ENCODE data around the gene FMN2. TPM values are rescaled to one million over a fixed set of nuclear protein-coding genes. Genes with fewer than 3 reads are reported as not detected.

Gene FMN2
- total RNA-seq, 1 donor, result 11.2 TPM

DNA sequence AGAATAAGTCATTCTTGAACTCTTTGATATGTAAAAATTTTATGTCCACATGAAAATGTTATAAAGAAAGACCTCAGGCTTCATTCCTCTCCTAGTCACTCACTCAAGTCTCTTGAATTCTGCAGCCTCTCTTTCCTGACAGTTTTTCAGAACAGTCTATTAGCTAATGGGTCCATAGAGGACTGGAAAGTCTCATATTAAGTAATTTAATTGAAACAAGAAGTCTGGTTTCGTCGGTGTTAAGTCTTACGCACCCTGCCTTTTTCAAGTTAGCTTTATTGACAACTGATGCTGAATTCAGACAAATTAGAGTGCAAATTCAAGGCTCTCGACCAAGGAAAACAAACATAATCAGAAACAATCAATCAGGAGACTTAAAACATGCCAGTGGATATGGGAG is 414.5 kb downstream of the FMN2 start:
- H2AFZ ChIP-seq (ENCODE audit: low read length), result no peak overlapping the region
- no peaks in the 10 kb centered on the region for H4K20me1 ChIP-seq (ENCODE audit: insufficient read depth, low read length)
- no peaks in the 10 kb centered on the region for H3K27me3 ChIP-seq (ENCODE audit: insufficient read depth, low read length)
- TF ChIP-seq CTCF (IDR thresholded peaks at IDR 0.05; ENCODE audit: extremely low read depth, low read depth, low read length), result no peak
- no peaks in the 10 kb centered on the region for H3K9me3 ChIP-seq (ENCODE audit: low read depth, low read length)
- DNase-seq (ENCODE audit: insufficient read length, low spot score, missing footprints), result no peak
- no peaks in the 10 kb centered on the region for H3K36me3 ChIP-seq (ENCODE audit: insufficient read depth, low read length)
- H3K4me2 ChIP-seq (ENCODE audit: insufficient read depth, low read length), result no peak overlapping the region
- peaks cover 3% of the 10 kb centered on the region for H3K4me1 ChIP-seq (ENCODE audit: insufficient read depth, low read length)
- H3K79me2 ChIP-seq (ENCODE audit: insufficient read depth, low read length), result no peaks in the 10 kb centered on the region
- H3K27ac ChIP-seq (ENCODE audit: low read depth, low read length), result no peak overlapping the region
- no peak overlapping the region for H3K4me3 ChIP-seq (ENCODE audit: insufficient read depth, low read length)

DNA sequence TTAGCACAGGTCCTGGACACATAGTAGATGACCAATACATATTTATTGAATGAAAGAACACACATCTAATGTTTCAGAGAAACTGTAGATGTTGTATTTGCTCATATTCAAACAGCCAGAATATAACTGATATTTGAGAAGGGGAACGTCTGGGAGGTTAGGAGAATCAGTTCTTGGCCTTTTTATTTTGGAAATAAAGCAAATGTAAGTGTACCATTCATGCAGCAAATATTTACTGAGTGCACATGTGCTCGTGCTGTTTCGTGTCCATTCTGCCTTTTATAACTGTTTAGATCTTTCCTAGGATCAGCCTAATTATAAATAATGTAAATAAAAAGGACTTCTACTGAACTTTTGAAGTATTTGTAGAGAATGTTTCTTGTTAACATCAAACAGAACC is 416.5 kb downstream of the FMN2 start:
- Histone ChIP-seq H3K9me3 (ENCODE audit: low read depth, low read length) (no peaks in the 10 kb centered on the region), H4K20me1 (ENCODE audit: insufficient read depth, low read length) (no peaks in the 10 kb centered on the region), H3K27ac (ENCODE audit: low read depth, low read length) (no peak overlapping the region), H2AFZ (ENCODE audit: low read length) (no peak overlapping the region), H3K4me3 (ENCODE audit: insufficient read depth, low read length) (no peak overlapping the region), H3K4me2 (ENCODE audit: insufficient read depth, low read length) (no peak overlapping the region), H3K36me3 (ENCODE audit: insufficient read depth, low read length) (no peaks in the 10 kb centered on the region), H3K4me1 (ENCODE audit: insufficient read depth, low read length) (no peaks in the 10 kb centered on the region), H3K27me3 (ENCODE audit: insufficient read depth, low read length) (no peaks in the 10 kb centered on the region), H3K79me2 (ENCODE audit: insufficient read depth, low read length) (no peaks in the 10 kb centered on the region)
- no peak for TF ChIP-seq CTCF (IDR thresholded peaks at IDR 0.05; ENCODE audit: extremely low read depth, low read depth, low read length)
- no peak for DNase-seq (ENCODE audit: insufficient read length, low spot score, missing footprints)

DNA sequence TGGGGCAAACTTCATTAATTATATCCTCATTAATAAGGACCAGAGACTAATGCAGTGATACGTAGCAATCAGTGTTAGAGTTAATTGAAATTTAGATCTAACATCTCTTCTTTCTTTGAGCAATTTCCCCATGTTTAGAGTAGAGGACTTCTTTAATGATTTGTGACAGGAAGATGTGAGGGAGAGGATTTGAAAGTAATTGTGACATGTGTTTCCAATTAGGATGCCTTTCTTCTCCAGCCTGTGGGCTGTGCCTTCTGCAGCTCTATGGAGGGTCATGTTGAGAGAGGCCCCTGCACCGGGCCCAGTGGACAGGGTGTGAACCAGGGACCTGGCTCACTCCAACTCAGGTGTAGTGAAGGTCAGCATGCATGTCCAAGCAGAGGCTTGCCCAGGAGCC is 417.3 kb downstream of the FMN2 start:
- no peak overlapping the region for H3K4me2 ChIP-seq (ENCODE audit: insufficient read depth, low read length)
- no peak overlapping the region for H3K27ac ChIP-seq (ENCODE audit: low read depth, low read length)
- no peak overlapping the region for H3K4me3 ChIP-seq (ENCODE audit: insufficient read depth, low read length)
- H3K4me1 ChIP-seq (ENCODE audit: insufficient read depth, low read length), result no peaks in the 10 kb centered on the region
- H3K27me3 ChIP-seq (ENCODE audit: insufficient read depth, low read length), result no peaks in the 10 kb centered on the region
- TF ChIP-seq CTCF (IDR thresholded peaks at IDR 0.05; ENCODE audit: extremely low read depth, low read depth, low read length), result no peak
- H2AFZ ChIP-seq (ENCODE audit: low read length), result no peak overlapping the region
- no peaks in the 10 kb centered on the region for H3K79me2 ChIP-seq (ENCODE audit: insufficient read depth, low read length)
- no peaks in the 10 kb centered on the region for H3K36me3 ChIP-seq (ENCODE audit: insufficient read depth, low read length)
- H3K9me3 ChIP-seq (ENCODE audit: low read depth, low read length), result no peaks in the 10 kb centered on the region
- no peaks in the 10 kb centered on the region for H4K20me1 ChIP-seq (ENCODE audit: insufficient read depth, low read length)
- DNase-seq (ENCODE audit: insufficient read length, low spot score, missing footprints), result no peak

DNA sequence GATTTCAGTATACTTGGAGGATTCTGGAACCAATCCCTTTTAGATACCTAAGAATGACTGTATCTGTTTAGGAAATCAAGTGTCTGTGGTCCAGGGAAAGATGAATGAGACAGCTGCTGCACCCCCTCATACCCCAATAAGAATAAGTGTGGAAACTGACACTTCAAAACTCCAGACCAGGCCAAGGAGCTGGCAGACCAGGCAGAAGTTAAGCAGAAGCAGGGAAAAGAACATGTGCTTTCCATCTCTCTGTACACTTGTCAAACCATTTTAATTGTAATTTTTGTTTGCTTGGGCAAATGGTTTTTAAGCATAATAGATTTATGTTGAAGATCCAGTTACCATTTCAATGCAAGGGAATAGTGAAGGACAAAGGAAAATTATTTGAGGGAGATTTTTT is 420.1 kb downstream of the FMN2 start:
- Histone ChIP-seq H3K4me3 (ENCODE audit: insufficient read depth, low read length) (no peak overlapping the region), H3K27me3 (ENCODE audit: insufficient read depth, low read length) (no peaks in the 10 kb centered on the region), H3K79me2 (ENCODE audit: insufficient read depth, low read length) (no peaks in the 10 kb centered on the region), H3K27ac (ENCODE audit: low read depth, low read length) (no peak overlapping the region), H3K36me3 (ENCODE audit: insufficient read depth, low read length) (no peaks in the 10 kb centered on the region), H4K20me1 (ENCODE audit: insufficient read depth, low read length) (no peaks in the 10 kb centered on the region), H3K4me1 (ENCODE audit: insufficient read depth, low read length) (peaks cover 11% of the 10 kb centered on the region), H3K4me2 (ENCODE audit: insufficient read depth, low read length) (no peak overlapping the region), H2AFZ (ENCODE audit: low read length) (no peak overlapping the region), H3K9me3 (ENCODE audit: low read depth, low read length) (no peaks in the 10 kb centered on the region)
- TF ChIP-seq CTCF (IDR thresholded peaks at IDR 0.05; ENCODE audit: extremely low read depth, low read depth, low read length), result no peak
- DNase-seq (ENCODE audit: insufficient read length, low spot score, missing footprints), result peak; percentile 54
